Thyroid gland (tissue), 4 donors: ENCODE data around the gene COX7B2.

Experiments
- CTCF ChIP-seq, 6 experiments: fragments of 200-600 bp in 3 of 6; fragments of 450-650 bp in 3 of 6; sonication (generic) in 3 of 6; IDR thresholded peaks; one replicate each; pipeline ENCODE4 v1.5.1; 2016 to 2019; ENCODE audit warnings: antibody characterized with exemption in 6 of 6, mild to moderate bottlenecking in 2 of 6, inconsistent platforms in 1 of 6, moderate library complexity in 1 of 6
- POLR2A ChIP-seq, 2 donors: fragments of 450-650 bp; IDR thresholded peaks; one replicate each; pipeline ENCODE4 v1.6.1; 2017; ENCODE audit warnings: antibody characterized with exemption in 2 of 2, mild to moderate bottlenecking in 2 of 2, moderate library complexity in 1 of 2

GRCh38 chr4:46909078-46909477 is at the start of gene COX7B2:
- TF ChIP-seq POLR2A (IDR thresholded peaks at IDR 0.05): no peak
- TF ChIP-seq CTCF (IDR thresholded peaks at IDR 0.05): no peak
